ENCODE results near the gene EIF2S3. TPM values are rescaled to one million over a fixed set of nuclear protein-coding genes. Genes with fewer than 3 reads are reported as not detected.

The EIF2S3 gene
- total and polyA plus RNA-seq, 2 donors (not counting 1 experiment from before 2014, with no cell fraction given): 125 to 272 TPM

- Histone ChIP-seq H2AFZ (ENCODE audit: insufficient read depth, low read depth, low read length, poor library complexity, severe bottlenecking) (no peak overlapping the region), H3K4me1 (ENCODE audit: control insufficient read depth in 2 of 2, insufficient read depth in 2 of 2, low read length in 2 of 2) (peaks cover 4 to 7% of the 10 kb centered on the region in 2 donors), H3K27me3 (replicated peaks in 1 of 4; ENCODE audit: control extremely low read depth in 1 of 4, control insufficient read depth in 3 of 4, insufficient read depth in 4 of 4, low read length in 3 of 4) (no peaks in the 10 kb centered on the region), H4K20me1 (ENCODE audit: control insufficient read depth, insufficient read depth, low read length, poor library complexity, severe bottlenecking) (peaks cover 5% of the 10 kb centered on the region), H3K9ac (ENCODE audit: low read length) (no peak overlapping the region), H3K36me3 (replicated peaks in 1 of 2; ENCODE audit: control extremely low read depth in 1 of 2, control insufficient read depth in 1 of 2, extremely low read depth in 1 of 2, insufficient read depth in 2 of 2, low read length in 1 of 2) (no peaks in the 10 kb centered on the region), H3K79me2 (ENCODE audit: control insufficient read depth, insufficient read depth, low read length) (peaks cover 57% of the 10 kb centered on the region), H3K9me3 (ENCODE audit: control extremely low read depth in 1 of 3, control insufficient read depth in 2 of 3, insufficient read depth in 1 of 3, low read length in 2 of 3) (peaks cover 0 to 3% (median 0%) of the 10 kb centered on the region in 3 donors), H3K4me3 (ENCODE audit: control extremely low read depth in 1 of 5, extremely low read depth in 1 of 5, insufficient read depth in 1 of 5, low read depth in 2 of 5, low read length in 4 of 5) (no peak overlapping the region), H3K4me2 (replicated peaks; ENCODE audit: low read depth, low read length, poor library complexity, severe bottlenecking) (no peak overlapping the region), H3K27ac (ENCODE audit: low read length in 2 of 2) (no peak overlapping the region)
- ATAC-seq (ENCODE audit: low read depth) (no peak), DNase-seq (no peak)
- intact Hi-C loops (cut with micrococcal nuclease): no loop called here
- TF ChIP-seq EZH2 (IDR thresholded peaks at IDR 0.05; ENCODE audit: borderline replicate concordance, insufficient read depth, low read depth, low read length, poor library complexity, severe bottlenecking) (no peak), CTCF (IDR thresholded peaks at IDR 0.05) (no peak)
- ChIA-PET CTCF (no interaction called here), POLR2A (no interaction called here)
- no peaks in the 10 kb centered on the region for H3K9me3 Mint-ChIP-seq (ENCODE audit: insufficient read depth)
- H3K27ac Mint-ChIP-seq: no peak overlapping the region
- H3K27me3 Mint-ChIP-seq: no peaks in the 10 kb centered on the region
- no peak overlapping the region for H3K4me3 Mint-ChIP-seq
- peaks cover 40% of the 10 kb centered on the region for H3K4me1 Mint-ChIP-seq
- no CpG with 5 or more reads among the region's 4 CpGs for WGBS (ENCODE audit: insufficient coverage)
These were observed 35.9 kb upstream of the EIF2S3 start for GRCh38 chrX:24018809-24019208.

GRCh38 chrX:24019448-24019847, 35.3 kb upstream of the EIF2S3 start:
- Mint-ChIP-seq H3K9me3 (ENCODE audit: insufficient read depth) (no peaks in the 10 kb centered on the region), H3K4me3 (no peak overlapping the region), H3K27me3 (no peaks in the 10 kb centered on the region), H3K4me1 (peaks cover 38% of the 10 kb centered on the region), H3K27ac (no peak overlapping the region)
- H3K4me1 ChIP-seq (ENCODE audit: control insufficient read depth in 2 of 2, insufficient read depth in 2 of 2, low read length in 2 of 2): peaks cover 4 to 7% of the 10 kb centered on the region in 2 donors
- peaks cover 0 to 3% (median 0%) of the 10 kb centered on the region in 3 donors for H3K9me3 ChIP-seq (ENCODE audit: control extremely low read depth in 1 of 3, control insufficient read depth in 2 of 3, insufficient read depth in 1 of 3, low read length in 2 of 3)
- POLR2A ChIA-PET: no interaction called here
- H3K36me3 ChIP-seq (replicated peaks in 1 of 2; ENCODE audit: control extremely low read depth in 1 of 2, control insufficient read depth in 1 of 2, extremely low read depth in 1 of 2, insufficient read depth in 2 of 2, low read length in 1 of 2): no peaks in the 10 kb centered on the region
- no peak for ATAC-seq (ENCODE audit: low read depth)
- intact Hi-C loops (cut with micrococcal nuclease): no loop called here
- no CpG with 5 or more reads among the region's 7 CpGs for WGBS (ENCODE audit: insufficient coverage)
- CTCF ChIA-PET: no interaction called here
- H3K4me3 ChIP-seq (ENCODE audit: control extremely low read depth in 1 of 5, extremely low read depth in 1 of 5, insufficient read depth in 1 of 5, low read depth in 2 of 5, low read length in 4 of 5): no peak overlapping the region
- no peak overlapping the region for H3K4me2 ChIP-seq (replicated peaks; ENCODE audit: low read depth, low read length, poor library complexity, severe bottlenecking)
- peaks cover 5% of the 10 kb centered on the region for H4K20me1 ChIP-seq (ENCODE audit: control insufficient read depth, insufficient read depth, low read length, poor library complexity, severe bottlenecking)
- no peak overlapping the region for H3K9ac ChIP-seq (ENCODE audit: low read length)
- no peaks in the 10 kb centered on the region for H3K27me3 ChIP-seq (replicated peaks in 1 of 4; ENCODE audit: control extremely low read depth in 1 of 4, control insufficient read depth in 3 of 4, insufficient read depth in 4 of 4, low read length in 3 of 4)
- TF ChIP-seq CTCF (IDR thresholded peaks at IDR 0.05) (no peak), EZH2 (IDR thresholded peaks at IDR 0.05; ENCODE audit: borderline replicate concordance, insufficient read depth, low read depth, low read length, poor library complexity, severe bottlenecking) (no peak)
- H2AFZ ChIP-seq (ENCODE audit: insufficient read depth, low read depth, low read length, poor library complexity, severe bottlenecking): no peak overlapping the region
- no peak for DNase-seq
- no peak overlapping the region for H3K27ac ChIP-seq (ENCODE audit: low read length in 2 of 2)
- peaks cover 54% of the 10 kb centered on the region for H3K79me2 ChIP-seq (ENCODE audit: control insufficient read depth, insufficient read depth, low read length)

Data from B cell (primary cell).